IgD-negative memory B cell (primary cell): ENCODE measurements around the gene CGNL1. TPM values are rescaled to one million over a fixed set of nuclear protein-coding genes. Genes with fewer than 3 reads are reported as not detected.

Experiments
- H3K27ac Mint-ChIP-seq, 3 donors: one replicate each; pipeline ENCODE4 v1.8.0; 2020 to 2022; ENCODE audit warnings: mild to moderate bottlenecking in 3 of 3, mixed read lengths in 3 of 3, moderate library complexity in 1 of 3
- H3K27me3 Mint-ChIP-seq: one replicate; pipeline ENCODE4 v1.8.0; 2021; ENCODE audit warnings: mixed read lengths
- H3K36me3 Mint-ChIP-seq: one replicate; pipeline ENCODE4 v1.8.0; 2020; ENCODE audit warnings: mild to moderate bottlenecking, mixed read lengths
- H3K4me1 Mint-ChIP-seq, 3 donors: one replicate each; pipeline ENCODE4 v1.8.0; 2020 to 2022; ENCODE audit warnings: mixed read lengths in 3 of 3, mild to moderate bottlenecking in 1 of 3
- H3K4me3 Mint-ChIP-seq, 4 donors: one replicate each; pipeline ENCODE4 v1.8.0; 2020 to 2022; ENCODE audit warnings: mild to moderate bottlenecking in 4 of 4, mixed read lengths in 4 of 4, moderate library complexity in 3 of 4
- H3K9me3 Mint-ChIP-seq, 3 donors: one replicate each; pipeline ENCODE4 v1.8.0; 2020 to 2021; ENCODE audit warnings: mixed read lengths in 3 of 3, mild to moderate bottlenecking in 1 of 3
- polyA plus RNA-seq: library from polyadenylated mRNA; unstranded; fragments of 300-500 nt; fragmentation: Illumina TruSeq; gene quantifications from one replicate; pipeline ENCODE4 v1.2.3, GENCODE V29; 2021

CGNL1 gene, protein sequence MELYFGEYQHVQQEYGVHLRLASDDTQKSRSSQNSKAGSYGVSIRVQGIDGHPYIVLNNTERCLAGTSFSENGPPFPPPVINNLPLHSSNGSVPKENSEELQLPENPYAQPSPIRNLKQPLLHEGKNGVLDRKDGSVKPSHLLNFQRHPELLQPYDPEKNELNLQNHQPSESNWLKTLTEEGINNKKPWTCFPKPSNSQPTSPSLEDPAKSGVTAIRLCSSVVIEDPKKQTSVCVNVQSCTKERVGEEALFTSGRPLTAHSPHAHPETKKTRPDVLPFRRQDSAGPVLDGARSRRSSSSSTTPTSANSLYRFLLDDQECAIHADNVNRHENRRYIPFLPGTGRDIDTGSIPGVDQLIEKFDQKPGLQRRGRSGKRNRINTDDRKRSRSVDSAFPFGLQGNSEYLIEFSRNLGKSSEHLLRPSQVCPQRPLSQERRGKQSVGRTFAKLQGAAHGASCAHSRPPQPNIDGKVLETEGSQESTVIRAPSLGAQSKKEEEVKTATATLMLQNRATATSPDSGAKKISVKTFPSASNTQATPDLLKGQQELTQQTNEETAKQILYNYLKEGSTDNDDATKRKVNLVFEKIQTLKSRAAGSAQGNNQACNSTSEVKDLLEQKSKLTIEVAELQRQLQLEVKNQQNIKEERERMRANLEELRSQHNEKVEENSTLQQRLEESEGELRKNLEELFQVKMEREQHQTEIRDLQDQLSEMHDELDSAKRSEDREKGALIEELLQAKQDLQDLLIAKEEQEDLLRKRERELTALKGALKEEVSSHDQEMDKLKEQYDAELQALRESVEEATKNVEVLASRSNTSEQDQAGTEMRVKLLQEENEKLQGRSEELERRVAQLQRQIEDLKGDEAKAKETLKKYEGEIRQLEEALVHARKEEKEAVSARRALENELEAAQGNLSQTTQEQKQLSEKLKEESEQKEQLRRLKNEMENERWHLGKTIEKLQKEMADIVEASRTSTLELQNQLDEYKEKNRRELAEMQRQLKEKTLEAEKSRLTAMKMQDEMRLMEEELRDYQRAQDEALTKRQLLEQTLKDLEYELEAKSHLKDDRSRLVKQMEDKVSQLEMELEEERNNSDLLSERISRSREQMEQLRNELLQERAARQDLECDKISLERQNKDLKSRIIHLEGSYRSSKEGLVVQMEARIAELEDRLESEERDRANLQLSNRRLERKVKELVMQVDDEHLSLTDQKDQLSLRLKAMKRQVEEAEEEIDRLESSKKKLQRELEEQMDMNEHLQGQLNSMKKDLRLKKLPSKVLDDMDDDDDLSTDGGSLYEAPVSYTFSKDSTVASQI
- 0.16 TPM for polyA plus RNA-seq

DNA sequence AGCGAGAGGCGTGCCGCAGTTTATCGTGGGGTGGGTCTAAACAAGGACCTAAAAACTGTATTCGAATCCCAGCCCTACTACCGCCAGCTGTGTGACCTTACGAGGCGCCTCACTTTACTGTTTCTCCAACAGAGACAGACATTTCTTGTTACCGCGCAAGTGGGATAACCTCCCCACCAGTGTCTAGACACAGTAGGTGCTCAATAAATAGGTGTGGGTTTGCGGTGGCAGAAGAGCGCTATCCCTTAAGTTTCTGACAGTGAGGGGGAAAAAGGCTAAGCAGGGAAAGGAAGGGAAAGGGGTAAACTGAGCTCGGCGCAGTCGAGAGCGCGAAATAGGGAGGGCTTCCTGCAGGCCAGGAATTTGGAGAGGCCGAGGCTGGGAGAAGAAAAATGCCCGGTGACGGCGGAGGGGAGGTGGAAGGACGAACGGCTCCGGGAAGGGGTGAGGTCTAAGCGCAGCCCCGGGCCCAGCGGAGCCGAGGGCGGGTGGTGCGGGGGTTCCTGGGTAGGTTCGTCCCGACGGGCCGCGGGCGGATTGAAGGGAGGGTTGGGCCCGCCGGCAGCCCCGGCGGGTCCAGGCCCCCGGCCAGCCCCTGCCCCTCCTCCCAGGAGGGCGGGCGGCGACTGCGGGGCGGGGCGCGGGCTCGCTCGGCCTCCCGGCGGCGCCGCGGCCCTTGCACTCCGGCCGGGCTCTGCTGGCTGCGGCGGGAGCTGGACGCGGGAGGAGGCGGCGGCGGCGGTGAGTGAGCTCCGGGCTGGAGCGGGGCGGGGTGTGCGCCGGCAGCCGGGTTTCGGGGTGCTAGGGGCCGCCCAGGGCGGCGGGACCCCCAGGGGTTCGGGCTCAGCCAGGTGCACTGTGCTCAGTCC lies at the start of gene CGNL1:
Gene CGNL1 (plus strand): TSS at position 679 of the 869 bp plus-strand sequence. CDS start 61,495 bp downstream, outside the sequence.
- Mint-ChIP-seq H3K27ac (no peak within 1 kb of the TSS), H3K4me1 (peaks cover 6 to 10% (median 7%) of the 10 kb centered on the region in 3 donors), H3K27me3 (peaks cover 49% of the 10 kb centered on the region), H3K4me3 (peak within 1 kb of the TSS; percentile 31 to 91 (median 76)), H3K9me3 (peaks cover 0 to 2% (median 0%) of the 10 kb centered on the region in 3 donors), H3K36me3 (no peaks in the 10 kb centered on the region)

DNA sequence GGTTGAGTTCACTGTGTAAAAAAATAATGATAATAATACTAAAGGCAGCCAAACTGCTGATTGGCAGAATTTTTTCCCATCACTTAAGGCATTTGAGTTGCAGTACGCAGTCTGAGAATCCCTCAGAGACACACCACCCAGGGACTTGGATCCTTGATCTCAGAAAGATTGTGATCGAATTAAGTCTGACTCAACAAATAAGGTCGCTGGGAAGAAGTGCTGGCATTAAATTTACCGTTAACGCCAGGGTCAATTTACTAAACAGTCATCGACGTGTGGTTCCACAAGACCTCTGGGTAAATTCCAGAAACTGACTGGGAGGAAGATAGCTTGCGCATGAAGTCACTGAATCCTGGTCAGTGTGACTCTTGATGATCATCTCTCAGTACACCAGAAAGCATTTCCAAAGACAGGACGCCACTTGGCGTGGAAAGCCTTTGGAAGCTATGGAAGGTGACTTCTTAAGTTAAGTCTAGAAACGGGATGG lies 48.3 kb upstream of the CGNL1 start:
- Mint-ChIP-seq H3K27ac (no peak overlapping the region), H3K36me3 (no peaks in the 10 kb centered on the region), H3K4me1 (peaks cover 0 to 9% (median 4%) of the 10 kb centered on the region in 3 donors), H3K9me3 (no peaks in the 10 kb centered on the region), H3K4me3 (no peak overlapping the region), H3K27me3 (peaks cover 15% of the 10 kb centered on the region)

DNA sequence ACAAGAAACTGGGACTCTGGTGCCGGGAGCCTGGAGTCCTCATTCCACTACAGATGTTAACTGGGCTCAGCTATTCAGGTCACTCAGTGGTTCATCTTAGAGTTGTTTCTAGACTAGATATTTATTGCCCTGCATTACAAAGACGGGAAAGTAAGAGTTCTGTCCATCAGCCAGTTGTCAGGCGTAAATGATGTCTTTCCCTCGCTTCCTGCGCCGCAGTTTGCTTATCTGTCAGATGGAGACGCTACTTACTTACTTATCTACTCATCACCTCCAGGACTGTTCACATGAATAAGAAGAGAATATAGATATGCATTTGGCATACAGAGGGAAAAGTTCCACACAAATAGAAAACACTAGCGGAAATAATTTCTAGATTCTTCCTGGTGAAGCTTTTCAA lies 47.8 kb upstream of the CGNL1 start:
- Mint-ChIP-seq H3K27me3 (peaks cover 17% of the 10 kb centered on the region), H3K36me3 (no peaks in the 10 kb centered on the region), H3K27ac (no peak overlapping the region), H3K4me3 (no peak overlapping the region), H3K4me1 (peaks cover 0 to 9% (median 2%) of the 10 kb centered on the region in 3 donors), H3K9me3 (no peaks in the 10 kb centered on the region)

DNA sequence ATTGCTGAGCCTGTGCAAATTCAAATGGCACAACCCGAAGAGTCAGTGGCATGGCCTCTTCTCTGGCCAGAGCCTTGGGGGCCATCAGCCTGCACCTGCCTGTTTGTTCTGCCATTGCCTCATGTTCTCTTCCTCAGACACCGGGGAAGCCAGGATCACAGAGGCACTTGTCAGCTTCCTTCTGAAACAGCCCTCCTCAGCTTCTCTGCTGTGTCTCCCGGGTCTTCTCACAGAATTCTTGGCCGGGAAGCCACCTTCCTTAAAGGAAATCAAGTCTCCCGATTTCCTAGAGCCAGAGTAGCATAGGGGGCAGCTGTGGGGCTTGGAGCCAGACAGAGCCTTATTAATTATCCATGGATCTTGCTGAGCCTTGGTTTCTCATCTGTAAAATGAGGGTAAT lies 47.4 kb upstream of the CGNL1 start:
- H3K36me3 Mint-ChIP-seq, result no peaks in the 10 kb centered on the region
- H3K27me3 Mint-ChIP-seq, result peaks cover 17% of the 10 kb centered on the region
- peak overlapping the region in 1 of 3 donors; percentile 40 for H3K27ac Mint-ChIP-seq
- no peaks in the 10 kb centered on the region for H3K9me3 Mint-ChIP-seq
- H3K4me1 Mint-ChIP-seq, result peaks cover 0 to 6% (median 2%) of the 10 kb centered on the region in 3 donors
- H3K4me3 Mint-ChIP-seq, result no peak overlapping the region

DNA sequence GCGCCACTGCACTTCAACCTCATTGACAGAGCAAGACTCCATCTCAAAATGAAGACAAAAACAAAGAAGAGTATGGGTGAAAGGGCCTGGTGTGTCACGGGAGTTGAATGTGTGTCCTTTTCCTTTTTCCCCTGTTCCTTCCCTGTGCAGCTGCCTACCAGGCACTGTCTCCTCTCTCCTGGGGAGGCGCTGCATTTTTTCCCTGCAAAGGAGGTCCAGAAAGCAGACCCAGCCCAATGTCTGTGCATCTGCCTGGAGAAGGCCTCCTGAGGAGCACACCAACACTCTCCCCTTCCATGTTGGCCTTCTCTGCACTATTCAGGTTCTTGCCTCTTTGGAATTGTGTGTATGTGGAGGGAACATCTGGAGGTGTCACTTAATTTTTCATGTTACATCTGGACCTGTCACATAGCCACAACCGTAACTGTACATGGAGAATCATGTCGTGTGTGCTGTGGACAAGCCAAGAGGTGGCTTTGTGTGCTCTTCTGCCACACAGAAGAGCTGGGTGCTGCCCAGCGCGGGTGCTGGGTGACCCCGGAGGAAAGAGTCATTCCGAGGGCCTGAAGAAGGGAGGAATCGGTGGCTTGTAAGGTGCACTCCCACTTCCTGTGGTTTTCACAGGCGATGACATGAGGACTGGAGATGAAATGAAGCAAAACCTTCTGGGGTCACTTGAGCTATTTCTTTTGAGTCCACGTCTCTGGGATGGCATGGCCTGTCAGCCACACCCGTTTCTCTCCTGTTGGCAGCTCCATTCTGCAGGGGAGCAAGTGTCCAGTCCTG lies 46.5 kb upstream of the CGNL1 start:
- H3K27me3 Mint-ChIP-seq, result peaks cover 20% of the 10 kb centered on the region
- no peak overlapping the region for H3K4me3 Mint-ChIP-seq
- H3K9me3 Mint-ChIP-seq, result no peaks in the 10 kb centered on the region
- no peaks in the 10 kb centered on the region for H3K36me3 Mint-ChIP-seq
- H3K4me1 Mint-ChIP-seq, result peaks cover 0 to 4% (median 2%) of the 10 kb centered on the region in 3 donors
- H3K27ac Mint-ChIP-seq, result peak overlapping the region in 1 of 3 donors; percentile 40

DNA sequence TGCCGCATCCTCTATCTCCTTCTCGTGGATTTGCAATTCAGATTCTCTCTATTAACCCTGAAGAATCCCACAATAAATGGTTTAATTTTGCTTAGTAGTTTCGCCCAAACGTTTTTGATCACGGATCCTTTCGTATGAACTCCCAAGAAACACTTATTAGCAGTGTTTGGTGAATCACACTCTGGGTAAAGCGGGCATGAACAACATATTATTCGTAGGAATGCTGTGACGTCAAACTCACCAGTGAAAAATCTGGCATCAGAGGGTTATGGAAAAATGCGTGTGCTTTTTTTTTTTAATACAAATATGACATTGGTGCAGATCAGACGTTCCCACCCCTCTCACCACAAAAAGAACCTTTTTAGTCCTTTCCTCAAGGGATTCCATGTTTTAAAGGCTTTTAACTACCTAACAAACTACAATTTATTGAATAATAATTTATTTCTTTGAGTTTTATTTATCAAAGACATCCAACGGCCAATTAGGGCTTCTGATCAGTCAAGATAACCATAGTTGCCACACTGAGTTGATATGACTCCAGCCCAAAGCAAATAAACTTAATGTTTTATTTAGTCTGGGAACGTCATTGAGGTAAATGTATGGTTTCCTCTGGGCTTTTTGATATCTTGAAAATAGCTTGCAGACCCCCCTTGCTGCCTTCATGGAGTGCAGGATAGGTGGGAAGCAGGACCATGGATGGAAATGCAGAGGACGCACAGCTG lies 45.5 kb upstream of the CGNL1 start:
- H3K27ac Mint-ChIP-seq, result peak overlapping the region in 1 of 3 donors; percentile 35
- H3K4me3 Mint-ChIP-seq, result no peak overlapping the region
- peaks cover 24% of the 10 kb centered on the region for H3K27me3 Mint-ChIP-seq
- no peaks in the 10 kb centered on the region for H3K36me3 Mint-ChIP-seq
- H3K9me3 Mint-ChIP-seq, result no peaks in the 10 kb centered on the region
- peaks cover 0 to 4% (median 2%) of the 10 kb centered on the region in 3 donors for H3K4me1 Mint-ChIP-seq

DNA sequence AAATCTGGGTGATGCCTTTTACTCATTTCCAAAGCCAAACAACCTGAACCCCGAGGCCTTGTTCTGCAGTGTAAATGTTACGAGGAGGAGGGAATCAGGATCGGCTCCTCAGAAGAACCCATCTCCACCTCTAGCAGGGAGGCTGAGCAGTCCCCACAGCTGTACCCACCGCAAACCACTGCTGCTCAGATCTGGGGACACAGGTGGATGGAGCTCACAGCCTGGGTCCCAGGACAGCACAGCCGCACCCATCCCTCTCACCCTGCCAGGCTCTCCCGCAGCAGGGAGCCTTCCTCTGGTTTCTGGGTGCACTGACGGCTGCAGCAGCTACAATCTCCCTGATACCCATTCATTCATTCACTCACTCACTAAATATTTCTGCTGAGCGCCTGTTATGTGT lies 44.0 kb upstream of the CGNL1 start:
- H3K4me1 Mint-ChIP-seq, result peaks cover 0 to 4% (median 2%) of the 10 kb centered on the region in 3 donors
- H3K27ac Mint-ChIP-seq, result no peak overlapping the region
- H3K36me3 Mint-ChIP-seq, result no peaks in the 10 kb centered on the region
- no peaks in the 10 kb centered on the region for H3K9me3 Mint-ChIP-seq
- no peak overlapping the region for H3K4me3 Mint-ChIP-seq
- H3K27me3 Mint-ChIP-seq, result peaks cover 24% of the 10 kb centered on the region

DNA sequence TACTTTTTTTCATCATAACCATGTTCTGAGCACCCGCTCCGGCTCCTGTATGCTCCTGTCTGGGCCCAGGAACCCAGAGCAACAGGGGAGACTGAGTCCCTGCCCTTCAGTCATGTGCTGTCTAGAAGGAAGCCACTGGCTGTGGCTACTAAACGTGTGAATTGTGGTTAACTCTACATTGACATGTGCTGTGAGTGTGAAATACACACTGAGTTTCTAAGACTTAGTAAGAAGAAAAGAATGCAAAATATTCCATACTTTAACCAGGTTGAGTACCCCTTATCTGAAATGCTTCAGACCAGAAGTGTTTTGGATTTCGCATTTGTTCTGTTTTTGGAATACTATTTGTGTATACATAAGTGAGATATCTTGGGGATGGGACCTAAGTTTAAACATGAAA lies 42.8 kb upstream of the CGNL1 start:
- Mint-ChIP-seq H3K4me3 (no peak overlapping the region), H3K27me3 (peaks cover 27% of the 10 kb centered on the region), H3K4me1 (peaks cover 0 to 4% (median 2%) of the 10 kb centered on the region in 3 donors), H3K27ac (no peak overlapping the region), H3K36me3 (no peaks in the 10 kb centered on the region), H3K9me3 (no peaks in the 10 kb centered on the region)

DNA sequence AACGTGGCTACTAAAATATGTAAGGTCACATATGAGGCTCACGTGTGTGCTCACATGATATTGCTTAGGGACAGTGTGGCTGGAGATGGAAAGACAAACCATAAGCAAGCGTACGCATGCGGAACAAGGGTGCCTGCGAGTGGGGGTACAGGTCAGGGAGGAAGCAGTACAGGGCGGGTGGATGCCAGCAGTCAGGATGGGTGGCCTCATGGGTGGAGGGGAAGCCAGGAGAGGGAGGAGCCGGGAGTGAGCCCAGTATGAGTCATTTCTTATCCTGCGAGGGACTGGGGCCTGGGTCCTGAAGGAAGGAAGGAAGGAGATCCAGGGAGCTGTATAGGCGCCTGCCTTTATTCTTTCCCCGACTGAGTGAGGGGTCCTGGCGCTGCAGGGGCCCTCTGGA lies 42.0 kb upstream of the CGNL1 start:
- H3K9me3 Mint-ChIP-seq, result no peaks in the 10 kb centered on the region
- H3K36me3 Mint-ChIP-seq, result no peaks in the 10 kb centered on the region
- no peak overlapping the region for H3K4me3 Mint-ChIP-seq
- peaks cover 26% of the 10 kb centered on the region for H3K27me3 Mint-ChIP-seq
- H3K27ac Mint-ChIP-seq, result peak overlapping the region in 1 of 3 donors; percentile 9
- H3K4me1 Mint-ChIP-seq, result peaks cover 0 to 4% (median 2%) of the 10 kb centered on the region in 3 donors

DNA sequence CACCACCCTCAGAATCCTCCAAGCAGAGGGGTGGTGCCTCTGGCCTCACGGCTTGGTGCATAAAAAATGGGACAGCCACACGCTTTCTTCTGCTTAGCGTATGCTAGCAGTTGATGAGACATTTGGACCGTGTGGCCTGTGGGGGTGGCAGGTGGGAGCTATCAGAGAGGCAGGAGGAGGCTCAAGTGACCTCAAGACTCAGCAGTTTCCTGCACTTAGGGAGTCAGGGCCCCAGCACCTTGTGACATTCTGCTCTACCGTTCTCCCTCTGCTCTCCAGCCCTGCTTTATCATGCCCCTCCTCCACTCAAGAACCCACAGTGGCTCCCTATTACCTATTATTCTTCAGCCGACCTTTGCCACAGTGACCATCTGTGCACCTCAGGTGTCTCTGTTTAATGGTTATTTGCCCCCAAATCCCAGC lies 41.0 kb upstream of the CGNL1 start:
- Mint-ChIP-seq H3K36me3 (no peaks in the 10 kb centered on the region), H3K4me3 (no peak overlapping the region), H3K4me1 (peaks cover 0 to 2% (median 2%) of the 10 kb centered on the region in 3 donors), H3K27me3 (peaks cover 20% of the 10 kb centered on the region), H3K9me3 (no peaks in the 10 kb centered on the region), H3K27ac (no peak overlapping the region)

DNA sequence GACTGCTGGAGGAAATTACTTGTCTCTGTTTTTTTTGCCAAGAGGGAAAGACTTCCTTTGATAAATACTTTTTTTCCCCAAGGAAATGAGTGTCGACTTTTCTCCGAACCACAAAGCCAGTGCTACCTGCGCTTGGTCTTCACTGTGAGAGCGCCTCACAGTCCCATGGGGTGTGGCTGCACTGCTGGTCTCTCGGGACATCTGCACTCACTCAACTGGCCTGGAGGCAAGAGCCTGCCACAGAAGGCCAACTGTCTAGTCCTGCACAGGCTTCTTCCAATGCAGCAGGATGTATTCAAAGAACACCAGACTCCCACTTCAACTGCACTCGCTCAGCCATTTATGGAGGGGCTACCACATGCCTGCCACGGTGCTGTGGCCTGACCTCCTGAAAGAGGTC lies 40.6 kb upstream of the CGNL1 start:
- H3K4me1 Mint-ChIP-seq, result peaks cover 0 to 2% (median 0%) of the 10 kb centered on the region in 3 donors
- H3K27me3 Mint-ChIP-seq, result peaks cover 17% of the 10 kb centered on the region
- H3K27ac Mint-ChIP-seq, result no peak overlapping the region
- no peaks in the 10 kb centered on the region for H3K36me3 Mint-ChIP-seq
- H3K9me3 Mint-ChIP-seq, result no peaks in the 10 kb centered on the region
- H3K4me3 Mint-ChIP-seq, result no peak overlapping the region

DNA sequence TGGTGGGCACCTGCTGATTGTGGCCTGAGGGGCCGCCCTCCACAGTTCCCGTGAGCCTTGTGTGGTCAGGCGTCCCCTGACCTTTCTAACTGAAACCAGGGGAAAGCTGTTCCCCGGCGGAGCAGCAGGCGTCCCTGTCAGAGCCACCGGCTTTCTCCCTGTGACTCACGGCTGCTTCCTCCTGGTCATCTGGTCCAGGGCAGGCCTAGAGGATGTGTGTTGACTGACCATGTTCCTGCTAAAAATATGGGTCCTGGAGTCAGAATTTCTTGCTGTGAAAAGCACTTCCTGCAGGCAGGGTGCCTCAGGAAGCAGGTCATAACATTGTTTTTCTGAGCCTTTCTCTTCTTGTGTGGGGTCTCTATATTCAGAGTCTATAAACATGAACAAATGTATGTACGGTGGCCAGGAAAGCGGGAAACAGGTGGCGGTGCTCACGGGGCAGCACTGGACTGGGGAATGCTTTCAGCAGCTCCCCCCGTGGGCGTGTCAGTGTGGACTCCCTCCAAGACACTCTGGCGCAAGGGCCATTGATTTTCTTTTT lies 38.4 kb upstream of the CGNL1 start:
- Mint-ChIP-seq H3K27me3 (peaks cover 16% of the 10 kb centered on the region), H3K9me3 (no peaks in the 10 kb centered on the region), H3K4me3 (no peak overlapping the region), H3K4me1 (no peaks in the 10 kb centered on the region), H3K27ac (peak overlapping the region in 1 of 3 donors; percentile 53), H3K36me3 (no peaks in the 10 kb centered on the region)
